Measurements from ENCODE around the gene ZNHIT2. TPM values are rescaled to one million over a fixed set of nuclear protein-coding genes. Genes with fewer than 3 reads are reported as not detected.

The ZNHIT2 gene
- total RNA-seq, 1 experiment from 2014 or later = 27.4 TPM

- ChIA-PET POLR2A (ENCODE audit: low non-redundant PET) (no interaction called here), CTCF (no interaction called here)
- Histone ChIP-seq H3K36me3 (ENCODE audit: insufficient read depth, low read length, poor library complexity, severe bottlenecking) (peaks cover 23% of the 10 kb centered on the region), H3K27ac (ENCODE audit: low read depth, low read length, poor library complexity, severe bottlenecking) (no peak overlapping the region), H3K9me3 (ENCODE audit: low read depth, low read length, poor library complexity, severe bottlenecking) (no peaks in the 10 kb centered on the region), H3K4me1 (ENCODE audit: insufficient read depth, low read length, poor library complexity, severe bottlenecking) (peaks cover 27% of the 10 kb centered on the region), H3K27me3 (replicated peaks; ENCODE audit: insufficient read depth, low read depth, low read length, poor library complexity) (no peaks in the 10 kb centered on the region), H3K4me3 (ENCODE audit: low read depth, low read length, poor library complexity, severe bottlenecking) (no peak overlapping the region)
- BruUV-seq (replicated peaks) = no TSS peak
- DNase-seq (ENCODE audit: low spot score) = no peak
- intact Hi-C loops (cut with micrococcal nuclease; ENCODE audit: unreplicated experiment) = loop anchor here (5.0 to 10.0 kb wide), 3 partner anchors 87 to 330 kb away; partner anchors contain the start of gene SNX15
- TF ChIP-seq CTCF (conservative IDR thresholded peaks at IDR 0.05; ENCODE audit: low read depth, low read length) (no peak), EZH2 (IDR thresholded peaks at IDR 0.05; ENCODE audit: borderline replicate concordance, low read depth, low read length, poor library complexity, severe bottlenecking) (no peak)
Measured at GRCh38 chr11:65114538-65115171, 2.8 kb downstream of the ZNHIT2 start.

DNA sequence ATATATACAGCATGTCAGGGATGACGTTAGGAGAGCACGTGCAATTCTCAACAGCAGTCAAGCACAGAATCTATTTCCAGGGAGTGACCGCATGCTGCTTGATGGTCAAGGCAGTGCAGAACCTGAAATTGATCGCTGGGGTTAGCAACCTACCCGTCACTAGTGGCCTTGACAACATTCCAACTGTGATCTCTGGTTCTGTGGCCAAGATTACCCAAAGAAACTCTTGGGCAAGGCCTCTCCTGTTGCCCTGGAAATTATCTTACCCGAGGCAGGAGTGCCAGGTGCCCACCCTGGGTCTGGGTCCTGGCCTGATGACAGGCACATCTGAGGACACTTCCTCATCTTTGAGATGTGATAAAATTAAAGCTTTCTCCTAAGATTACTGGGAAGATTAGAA is 3.7 kb downstream of the ZNHIT2 start:
- Histone ChIP-seq H3K27ac (ENCODE audit: low read depth, low read length, poor library complexity, severe bottlenecking) (no peak overlapping the region), H3K36me3 (ENCODE audit: insufficient read depth, low read length, poor library complexity, severe bottlenecking) (peaks cover 16% of the 10 kb centered on the region), H3K4me1 (ENCODE audit: insufficient read depth, low read length, poor library complexity, severe bottlenecking) (peaks cover 27% of the 10 kb centered on the region), H3K9me3 (ENCODE audit: low read depth, low read length, poor library complexity, severe bottlenecking) (no peaks in the 10 kb centered on the region), H3K4me3 (ENCODE audit: low read depth, low read length, poor library complexity, severe bottlenecking) (no peak overlapping the region), H3K27me3 (replicated peaks; ENCODE audit: insufficient read depth, low read depth, low read length, poor library complexity) (no peaks in the 10 kb centered on the region)
- ChIA-PET CTCF (interaction anchor here (0.7 kb wide), 1 partner anchor 28 kb away, joined by 3 read pairs; no protein-coding TSS in a partner anchor), POLR2A (ENCODE audit: low non-redundant PET) (no interaction called here)
- no peak for DNase-seq (ENCODE audit: low spot score)
- no peak for TF ChIP-seq EZH2 (IDR thresholded peaks at IDR 0.05; ENCODE audit: borderline replicate concordance, low read depth, low read length, poor library complexity, severe bottlenecking)
- TF ChIP-seq CTCF (conservative IDR thresholded peaks at IDR 0.05; ENCODE audit: low read depth, low read length) = no peak
- TSS peak; percentile 33 for BruUV-seq (replicated peaks)
- intact Hi-C loops (cut with micrococcal nuclease; ENCODE audit: unreplicated experiment) = loop anchor here (10.0 kb wide), 1 partner anchor 329 kb away; no protein-coding TSS in a partner anchor

GRCh38 chr11:65113361-65113756 is 4.1 kb downstream of the ZNHIT2 start:
- TF ChIP-seq EZH2 (IDR thresholded peaks at IDR 0.05; ENCODE audit: borderline replicate concordance, low read depth, low read length, poor library complexity, severe bottlenecking) = no peak
- no peak for TF ChIP-seq CTCF (conservative IDR thresholded peaks at IDR 0.05; ENCODE audit: low read depth, low read length)
- BruUV-seq (replicated peaks) = no TSS peak
- no peaks in the 10 kb centered on the region for H3K27me3 ChIP-seq (replicated peaks; ENCODE audit: insufficient read depth, low read depth, low read length, poor library complexity)
- ChIA-PET CTCF (interaction anchor here (0.6 to 1.9 kb wide), 7 partner anchors 9 to 202 kb away, joined by 3 to 8 read pairs (median 3); partner anchors contain the start of genes CAPN1, FAU and MRPL49), POLR2A (ENCODE audit: low non-redundant PET) (no interaction called here)
- H3K27ac ChIP-seq (ENCODE audit: low read depth, low read length, poor library complexity, severe bottlenecking) = peak overlapping the region; percentile 75
- peaks cover 27% of the 10 kb centered on the region for H3K4me1 ChIP-seq (ENCODE audit: insufficient read depth, low read length, poor library complexity, severe bottlenecking)
- peaks cover 11% of the 10 kb centered on the region for H3K36me3 ChIP-seq (ENCODE audit: insufficient read depth, low read length, poor library complexity, severe bottlenecking)
- H3K9me3 ChIP-seq (ENCODE audit: low read depth, low read length, poor library complexity, severe bottlenecking) = no peaks in the 10 kb centered on the region
- DNase-seq (ENCODE audit: low spot score) = no peak
- H3K4me3 ChIP-seq (ENCODE audit: low read depth, low read length, poor library complexity, severe bottlenecking) = peak overlapping the region; percentile 80
- intact Hi-C loops (cut with micrococcal nuclease; ENCODE audit: unreplicated experiment) = loop anchor here (10.0 kb wide), 1 partner anchor 329 kb away; no protein-coding TSS in a partner anchor

All from A673 (cell line).